DMS79 treated with DMSO at 0.1 percent for 48 hours (cell line): ENCODE data around the gene EOLA1.
"Not testable (repeated sequence)": the region's sequence is repeated elsewhere in the genome, so short reads cannot be mapped to it uniquely, and the experiment has no call there.

Source experiments
- DNase-seq: peaks from one replicate; lab custom pipeline; 2025; lab: John Stamatoyannopoulos, UW

The EOLA1 gene

GRCh38 chrX:149513825-149514428, 26.9 kb upstream of the EOLA1 start:
- no peak for DNase-seq

- no peak for DNase-seq
Measured at GRCh38 chrX:149515954-149516602, 24.7 kb upstream of the EOLA1 start.

GRCh38 chrX:149516604-149517003, 24.2 kb upstream of the EOLA1 start:
- no peak for DNase-seq

- DNase-seq: no peak
Measured at GRCh38 chrX:149517308-149517707, 23.5 kb upstream of the EOLA1 start.

- no peak for DNase-seq
Measured at GRCh38 chrX:149518236-149518635, 22.6 kb upstream of the EOLA1 start.

GRCh38 chrX:149520636-149521277, 20.1 kb upstream of the EOLA1 start:
- not testable (repeated sequence) for DNase-seq

GRCh38 chrX:149521438-149521837, 19.4 kb upstream of the EOLA1 start:
- DNase-seq: no peak

GRCh38 chrX:149522916-149523315, 17.9 kb upstream of the EOLA1 start:
- DNase-seq: no peak

GRCh38 chrX:149525389-149525788, 15.4 kb upstream of the EOLA1 start:
- peak; percentile 11 for DNase-seq

GRCh38 chrX:149525903-149526302, 14.9 kb upstream of the EOLA1 start:
- not testable (repeated sequence) for DNase-seq

GRCh38 chrX:149526318-149527033, 14.3 kb upstream of the EOLA1 start:
- DNase-seq: not testable (repeated sequence)

- peak; percentile 1 for DNase-seq
Measured at GRCh38 chrX:149527705-149528104, 13.1 kb upstream of the EOLA1 start.

GRCh38 chrX:149528381-149528780, 12.4 kb upstream of the EOLA1 start:
- DNase-seq: no peak

GRCh38 chrX:149531599-149531998, 9.2 kb upstream of the EOLA1 start:
- no peak for DNase-seq

GRCh38 chrX:149532868-149533267, 7.9 kb upstream of the EOLA1 start:
- not testable (repeated sequence) for DNase-seq

GRCh38 chrX:149533999-149534398, 6.8 kb upstream of the EOLA1 start:
- not testable (repeated sequence) for DNase-seq

GRCh38 chrX:149534926-149535602, 5.7 kb upstream of the EOLA1 start:
- not testable (repeated sequence) for DNase-seq

GRCh38 chrX:149537474-149537873, 3.3 kb upstream of the EOLA1 start:
- DNase-seq: not testable (repeated sequence)

GRCh38 chrX:149539283-149540130, 1.3 kb upstream of the EOLA1 start:
- DNase-seq: peak; percentile 91

GRCh38 chrX:149540131-149540620, 636 bp upstream of the EOLA1 start:
- peak; percentile 82 for DNase-seq

GRCh38 chrX:149541521-149542047, 772 bp downstream of the EOLA1 start:
- no peak for DNase-seq
